CD4-positive, CD25-positive, alpha-beta regulatory T cell (primary cell): ENCODE results near the gene TMEM179. TPM values are rescaled to one million over a fixed set of nuclear protein-coding genes. Genes with fewer than 3 reads are reported as not detected.

ENCODE experiments used
- ATAC-seq, 2 donors: fragments of 150-1000 bp; cut with Tn5 transposase; one replicate each; pipeline ENCODE4 v1.10.0; 2021; ENCODE audit warnings: low read depth in 2 of 2, moderate number of reproducible peaks in 2 of 2, moderate library complexity in 1 of 2
- DNase-seq, 3 donors: peaks; one replicate each; pipeline versions ENCODE4 v3.0.0 to v3.0.0-alpha.2; 2012 to 2022; ENCODE audit warnings: mixed read lengths in 1 of 3
- H3K27ac ChIP-seq: one replicate; pipeline ENCODE4 v1.7.0; 2013; ENCODE audit warnings: mild to moderate bottlenecking, low read length; ENCODE audit not compliant: insufficient read depth, poor library complexity, severe bottlenecking
- H3K27me3 ChIP-seq: one replicate; pipeline ENCODE4 v1.7.0; 2013; ENCODE audit warnings: low read length; ENCODE audit not compliant: control insufficient read depth, insufficient read depth
- H3K36me3 ChIP-seq: one replicate; pipeline ENCODE4 v1.7.0; 2013; ENCODE audit warnings: mild to moderate bottlenecking, low read length, moderate library complexity; ENCODE audit not compliant: control insufficient read depth, insufficient read depth
- H3K4me1 ChIP-seq: 2 replicates; pipeline ENCODE4 v1.7.0; 2013; ENCODE audit warnings: mild to moderate bottlenecking, low read length; ENCODE audit not compliant: insufficient read depth, control insufficient read depth, poor library complexity, severe bottlenecking
- H3K4me3 ChIP-seq: one replicate; pipeline ENCODE4 v1.7.0; 2013; ENCODE audit warnings: low read depth, mild to moderate bottlenecking, low read length, moderate library complexity
- H3K9me3 ChIP-seq, 2 experiments: 1 replicate in 1 of 2; 2 replicates in 1 of 2; pipeline ENCODE4 v1.7.0; 2013; ENCODE audit warnings: low read length in 2 of 2, mild to moderate bottlenecking in 1 of 2, moderate library complexity in 1 of 2; ENCODE audit not compliant: control insufficient read depth in 2 of 2
- H3K27ac Mint-ChIP-seq, 3 donors: one replicate each; pipeline ENCODE4 v1.8.0; 2020 to 2022; ENCODE audit warnings: mild to moderate bottlenecking in 3 of 3, mixed read lengths in 3 of 3, moderate library complexity in 2 of 3
- H3K27me3 Mint-ChIP-seq: one replicate; pipeline ENCODE4 v1.8.0; 2022; ENCODE audit warnings: mild to moderate bottlenecking, mixed read lengths
- H3K36me3 Mint-ChIP-seq: one replicate; pipeline ENCODE4 v1.8.0; 2020; ENCODE audit warnings: mixed read lengths
- H3K4me1 Mint-ChIP-seq, 4 donors: one replicate each; pipeline ENCODE4 v1.8.0; 2020 to 2022; ENCODE audit warnings: mixed read lengths in 4 of 4, mild to moderate bottlenecking in 1 of 4
- H3K4me3 Mint-ChIP-seq, 4 donors: one replicate each; pipeline ENCODE4 v1.8.0; 2020 to 2022; ENCODE audit warnings: mild to moderate bottlenecking in 4 of 4, mixed read lengths in 4 of 4, moderate library complexity in 3 of 4
- H3K9me3 Mint-ChIP-seq, 7 donors: one replicate each; pipeline ENCODE4 v1.8.0; 2020 to 2022; ENCODE audit warnings: mixed read lengths in 7 of 7, mild to moderate bottlenecking in 3 of 7, moderate library complexity in 2 of 7
- polyA plus RNA-seq, 4 donors: library from polyadenylated mRNA; unstranded; fragments of 300-500 nt; fragmentation: Illumina TruSeq; gene quantifications; one replicate each; pipeline ENCODE4 v1.2.3, GENCODE V29; 2021
- total RNA-seq: library from RNA; stranded (reverse); gene quantifications from one replicate; pipeline ENCODE4 v1.2.3, GENCODE V29; 2022

TMEM179 gene
- total and polyA plus RNA-seq, 5 donors from 2014 or later: not detected

DNA sequence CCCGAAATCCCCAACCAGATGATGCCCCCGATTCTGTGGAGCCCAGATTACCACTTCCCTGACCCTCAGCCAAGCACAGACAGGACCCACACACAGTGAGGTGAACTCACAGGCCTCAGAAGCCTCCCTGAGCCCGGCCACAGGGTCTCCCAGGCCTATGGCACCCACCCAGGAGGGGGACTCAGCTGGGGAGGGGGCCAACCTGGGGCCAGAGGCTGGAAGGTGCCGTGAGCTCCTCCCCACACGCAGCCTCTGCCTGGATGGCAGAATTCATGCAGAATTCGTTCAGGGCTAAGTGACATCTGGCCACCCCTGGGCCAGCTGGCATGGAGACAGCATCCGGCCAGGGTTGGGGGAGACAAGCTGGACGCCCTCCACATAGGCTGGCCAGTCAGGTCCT, 11.8 kb downstream of the TMEM179 start:
- Histone ChIP-seq H3K36me3 (no peaks in the 10 kb centered on the region), H3K27ac (no peak overlapping the region), H3K9me3 (no peaks in the 10 kb centered on the region), H3K4me1 (no peaks in the 10 kb centered on the region), H3K27me3 (no peaks in the 10 kb centered on the region), H3K4me3 (no peak overlapping the region)
- no peaks in the 10 kb centered on the region for H3K9me3 Mint-ChIP-seq
- H3K27ac Mint-ChIP-seq: no peak overlapping the region
- no peaks in the 10 kb centered on the region for H3K36me3 Mint-ChIP-seq
- peaks cover 5% of the 10 kb centered on the region for H3K27me3 Mint-ChIP-seq
- no peak overlapping the region for H3K4me3 Mint-ChIP-seq
- DNase-seq (no peak), ATAC-seq (no peak)
- H3K4me1 Mint-ChIP-seq: no peaks in the 10 kb centered on the region

- no peaks in the 10 kb centered on the region for H3K4me1 Mint-ChIP-seq
- DNase-seq (no peak), ATAC-seq (no peak)
- Histone ChIP-seq H3K36me3 (no peaks in the 10 kb centered on the region), H3K9me3 (no peaks in the 10 kb centered on the region), H3K27me3 (no peaks in the 10 kb centered on the region), H3K4me3 (no peak overlapping the region), H3K27ac (no peak overlapping the region), H3K4me1 (no peaks in the 10 kb centered on the region)
- peak overlapping the region in 1 of 3 donors; percentile 84 for H3K27ac Mint-ChIP-seq
- H3K36me3 Mint-ChIP-seq: no peaks in the 10 kb centered on the region
- no peak overlapping the region for H3K4me3 Mint-ChIP-seq
- H3K27me3 Mint-ChIP-seq: peaks cover 5% of the 10 kb centered on the region
- H3K9me3 Mint-ChIP-seq: no peaks in the 10 kb centered on the region
Measured at GRCh38 chr14:104592292-104592672, 12.3 kb downstream of the TMEM179 start.

GRCh38 chr14:104591506-104592291, 12.9 kb downstream of the TMEM179 start:
- peaks cover 5% of the 10 kb centered on the region for H3K27me3 Mint-ChIP-seq
- Histone ChIP-seq H3K27ac (no peak overlapping the region), H3K9me3 (no peaks in the 10 kb centered on the region), H3K4me3 (no peak overlapping the region), H3K4me1 (no peaks in the 10 kb centered on the region), H3K36me3 (no peaks in the 10 kb centered on the region), H3K27me3 (no peaks in the 10 kb centered on the region)
- H3K4me1 Mint-ChIP-seq: no peaks in the 10 kb centered on the region
- H3K36me3 Mint-ChIP-seq: no peaks in the 10 kb centered on the region
- no peak for ATAC-seq
- no peak for DNase-seq
- no peaks in the 10 kb centered on the region for H3K9me3 Mint-ChIP-seq
- no peak overlapping the region for H3K4me3 Mint-ChIP-seq
- H3K27ac Mint-ChIP-seq: no peak overlapping the region

DNA sequence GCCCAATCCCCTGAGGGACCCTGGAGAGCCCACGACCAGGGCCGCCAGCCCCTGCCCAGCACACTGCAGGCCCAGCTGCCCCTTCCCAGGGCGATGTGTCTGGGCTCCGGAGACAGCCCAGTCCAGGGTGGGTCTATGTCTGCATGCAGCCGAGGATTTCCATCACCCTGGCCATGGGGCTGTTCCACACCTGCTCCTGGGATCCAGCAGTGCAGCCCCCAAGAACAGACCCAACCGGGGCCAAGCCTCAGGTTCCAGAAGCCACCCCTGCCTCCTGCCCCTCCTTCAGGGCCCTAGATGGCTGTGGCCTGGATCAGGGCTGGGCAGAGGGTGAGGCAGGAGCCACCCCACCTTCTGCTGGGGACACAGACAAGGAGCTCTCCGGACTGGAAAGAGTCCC, 13.5 kb downstream of the TMEM179 start:
- DNase-seq (no peak), ATAC-seq (no peak)
- no peak overlapping the region for H3K4me3 Mint-ChIP-seq
- H3K36me3 Mint-ChIP-seq: no peaks in the 10 kb centered on the region
- H3K9me3 Mint-ChIP-seq: no peaks in the 10 kb centered on the region
- H3K27ac Mint-ChIP-seq: no peak overlapping the region
- Histone ChIP-seq H3K4me3 (no peak overlapping the region), H3K27me3 (no peaks in the 10 kb centered on the region), H3K36me3 (no peaks in the 10 kb centered on the region), H3K4me1 (no peaks in the 10 kb centered on the region), H3K9me3 (no peaks in the 10 kb centered on the region), H3K27ac (no peak overlapping the region)
- peaks cover 5% of the 10 kb centered on the region for H3K27me3 Mint-ChIP-seq
- no peaks in the 10 kb centered on the region for H3K4me1 Mint-ChIP-seq

DNA sequence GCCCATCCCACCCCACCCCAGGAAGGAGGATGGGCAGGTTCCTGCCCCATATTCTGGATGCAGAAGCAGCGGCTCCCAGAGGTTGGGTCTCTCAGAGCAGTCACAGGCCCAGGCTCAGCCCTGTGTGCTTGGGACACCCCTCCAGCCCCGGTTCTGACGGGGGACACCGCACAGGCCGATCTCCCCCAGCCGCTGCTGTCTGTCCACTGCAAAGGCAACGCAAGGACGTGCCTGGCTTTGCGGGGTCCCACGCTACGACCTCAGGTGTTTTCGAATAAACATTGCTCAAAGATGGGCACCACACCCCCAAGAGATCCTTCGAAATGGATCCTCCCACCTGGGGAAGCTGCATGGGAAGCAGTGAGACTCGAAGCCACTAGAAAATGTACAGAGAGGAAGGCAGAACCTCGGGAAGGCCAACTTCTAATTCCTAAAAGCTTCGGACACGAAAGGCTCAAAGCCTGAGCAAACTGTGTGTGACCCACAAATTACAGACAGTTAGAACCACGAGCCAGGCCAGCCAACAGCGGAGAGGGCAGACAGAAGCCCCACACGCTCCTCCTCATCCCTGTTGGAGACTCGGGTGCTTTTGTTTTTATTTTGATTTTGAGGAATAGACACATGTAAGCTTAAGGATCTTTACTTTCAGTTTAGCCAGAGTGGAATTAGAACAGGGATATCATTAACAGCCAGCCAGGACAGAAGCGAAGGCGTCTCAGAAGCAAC, 14.2 kb downstream of the TMEM179 start:
- DNase-seq (no peak), ATAC-seq (no peak)
- H3K4me3 Mint-ChIP-seq: no peak overlapping the region
- Histone ChIP-seq H3K4me1 (no peaks in the 10 kb centered on the region), H3K36me3 (no peaks in the 10 kb centered on the region), H3K27ac (no peak overlapping the region), H3K27me3 (no peaks in the 10 kb centered on the region), H3K9me3 (no peaks in the 10 kb centered on the region), H3K4me3 (no peak overlapping the region)
- no peaks in the 10 kb centered on the region for H3K36me3 Mint-ChIP-seq
- H3K9me3 Mint-ChIP-seq: peaks cover 0 to 2% (median 0%) of the 10 kb centered on the region in 7 donors
- peaks cover 6% of the 10 kb centered on the region for H3K27me3 Mint-ChIP-seq
- no peaks in the 10 kb centered on the region for H3K4me1 Mint-ChIP-seq
- H3K27ac Mint-ChIP-seq: no peak overlapping the region

DNA sequence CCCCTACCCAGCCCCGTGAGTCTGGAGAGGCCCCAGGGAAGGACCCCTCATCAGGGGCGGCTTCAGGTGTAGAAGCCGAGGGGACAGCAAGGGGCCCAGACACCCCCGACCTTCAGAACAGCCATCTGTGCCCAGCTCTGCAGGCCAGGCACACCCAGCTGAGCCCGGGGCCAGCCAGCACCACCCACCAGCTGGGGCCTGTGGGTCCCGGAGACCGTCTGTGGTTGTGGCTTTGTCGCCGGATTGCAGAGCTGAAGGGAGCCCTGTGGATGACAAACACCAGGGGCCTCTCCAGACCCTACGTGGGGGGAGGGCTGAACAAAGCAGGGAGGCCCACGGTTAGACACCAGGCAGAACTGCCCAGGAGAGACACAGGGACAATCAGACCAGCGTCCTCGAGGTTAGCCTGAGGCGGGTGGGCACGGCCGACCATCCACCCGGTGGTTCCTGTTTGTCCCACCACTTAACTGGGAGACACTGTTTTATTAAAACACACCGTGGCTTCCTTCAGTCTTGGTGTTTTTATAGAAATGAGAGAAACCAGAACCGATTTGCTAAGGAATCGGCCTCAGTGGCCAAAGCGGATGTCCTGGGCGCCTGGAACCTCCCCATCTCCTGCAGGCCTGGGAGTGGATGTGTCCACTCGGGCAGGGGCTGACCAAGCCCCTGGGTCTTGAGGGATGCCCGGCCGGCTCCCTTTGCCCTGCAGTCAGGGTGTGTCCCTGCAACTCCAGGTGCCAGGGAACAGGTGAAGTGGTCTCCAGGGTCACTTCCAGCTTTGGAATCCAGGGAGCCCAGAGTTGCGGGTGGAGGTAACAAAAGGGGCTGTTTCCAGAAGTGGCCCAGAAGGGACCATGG, 15.0 kb downstream of the TMEM179 start:
- Histone ChIP-seq H3K4me1 (no peaks in the 10 kb centered on the region), H3K36me3 (no peaks in the 10 kb centered on the region), H3K27ac (no peak overlapping the region), H3K9me3 (no peaks in the 10 kb centered on the region), H3K4me3 (no peak overlapping the region), H3K27me3 (no peaks in the 10 kb centered on the region)
- H3K4me3 Mint-ChIP-seq: no peak overlapping the region
- DNase-seq (no peak), ATAC-seq (no peak)
- H3K27me3 Mint-ChIP-seq: peaks cover 6% of the 10 kb centered on the region
- H3K9me3 Mint-ChIP-seq: peaks cover 0 to 2% (median 0%) of the 10 kb centered on the region in 7 donors
- no peaks in the 10 kb centered on the region for H3K4me1 Mint-ChIP-seq
- H3K27ac Mint-ChIP-seq: no peak overlapping the region
- no peaks in the 10 kb centered on the region for H3K36me3 Mint-ChIP-seq

GRCh38 chr14:104588066-104588857, 16.3 kb downstream of the TMEM179 start:
- Mint-ChIP-seq H3K4me3 (no peak overlapping the region), H3K4me1 (no peaks in the 10 kb centered on the region), H3K27ac (no peak overlapping the region), H3K36me3 (no peaks in the 10 kb centered on the region), H3K9me3 (peaks cover 0 to 2% (median 0%) of the 10 kb centered on the region in 7 donors), H3K27me3 (peaks cover 6% of the 10 kb centered on the region)
- H3K27ac ChIP-seq: no peak overlapping the region
- no peak for DNase-seq
- H3K9me3 ChIP-seq: no peaks in the 10 kb centered on the region
- H3K36me3 ChIP-seq: no peaks in the 10 kb centered on the region
- H3K27me3 ChIP-seq: no peaks in the 10 kb centered on the region
- H3K4me1 ChIP-seq: no peaks in the 10 kb centered on the region
- ATAC-seq: no peak
- H3K4me3 ChIP-seq: no peak overlapping the region
